Left lung (tissue), 10 donors: ENCODE results near the gene YTHDF1. TPM values are rescaled to one million over a fixed set of nuclear protein-coding genes. Genes with fewer than 3 reads are reported as not detected.

Experiments
- ATAC-seq: fragments of 200-7000 bp; cut with Tn5 transposase; one replicate; pipeline ENCODE4 v1.9.1; 2020; ENCODE audit warnings: moderate library complexity
- DNase-seq, 4 donors: peaks; one replicate each; pipeline ENCODE4 v3.0.0-alpha.2; 2013 to 2020
- H3K27ac ChIP-seq, 2 donors: fragments of 200-600 bp; sonication (generic) in 1 of 2; one replicate each; pipeline versions ENCODE4 v1.5.0 to v1.8.0; 2020 to 2021
- H3K27me3 ChIP-seq, 2 donors: fragments of 200-600 bp; sonication (generic) in 1 of 2; one replicate each; pipeline versions ENCODE4 v1.5.0 to v1.8.0; 2020 to 2021
- H3K36me3 ChIP-seq, 2 donors: fragments of 200-600 bp; sonication (generic) in 1 of 2; one replicate each; pipeline versions ENCODE4 v1.5.0 to v1.8.0; 2020 to 2021
- H3K4me1 ChIP-seq, 2 donors: fragments of 200-600 bp; one replicate each; pipeline ENCODE4 v1.8.0; 2021
- H3K4me3 ChIP-seq, 2 donors: fragments of 200-600 bp; sonication (generic) in 1 of 2; one replicate each; pipeline versions ENCODE4 v1.5.0 to v1.8.0; 2020 to 2021; ENCODE audit warnings: mild to moderate bottlenecking in 1 of 2
- H3K9me3 ChIP-seq, 2 donors: fragments of 200-600 bp; sonication (generic) in 1 of 2; one replicate each; pipeline versions ENCODE4 v1.5.0 to v1.8.0; 2020 to 2021
- intact Hi-C, 2 donors: fragments of 100-400 bp; cut with DNase I; formaldehyde crosslinking; loops; one replicate each; pipeline versions ENCODE4 v1.11.2 to v1.14.2; 2022
- polyA plus RNA-seq, 6 donors: library from polyadenylated mRNA; unstranded; fragments of 120-200 nt; gene quantifications; one replicate each; pipeline ENCODE4 v1.2.1, GENCODE V29; 2013; ENCODE audit not compliant: insufficient read length in 6 of 6
- total RNA-seq, 2 donors: library from RNA; stranded (reverse); fragmentation: NEBNext Ultra II Directional; extraction: Animal tissue kit (Norgen Biotek cat#: 25700); gene quantifications; one replicate each; pipeline ENCODE4 v1.2.1, GENCODE V29; 2021
- TF ChIP-seq, protein P1 (sequence below), 2 donors: fragments of 200-600 bp; sonication (generic) in 1 of 2; IDR thresholded peaks; one replicate each; pipeline versions ENCODE4 v1.5.0 to v1.8.0; 2021; ENCODE audit warnings: antibody characterized with exemption in 2 of 2
- donor health status: DM: no; HTN: yes; CAD: no.
- donor health status: DM: no; HTN: no; CAD: no.

YTHDF1 gene
- total and polyA plus RNA-seq, 8 donors: 34.3 to 43.3 (median 36.5) TPM

DNA sequence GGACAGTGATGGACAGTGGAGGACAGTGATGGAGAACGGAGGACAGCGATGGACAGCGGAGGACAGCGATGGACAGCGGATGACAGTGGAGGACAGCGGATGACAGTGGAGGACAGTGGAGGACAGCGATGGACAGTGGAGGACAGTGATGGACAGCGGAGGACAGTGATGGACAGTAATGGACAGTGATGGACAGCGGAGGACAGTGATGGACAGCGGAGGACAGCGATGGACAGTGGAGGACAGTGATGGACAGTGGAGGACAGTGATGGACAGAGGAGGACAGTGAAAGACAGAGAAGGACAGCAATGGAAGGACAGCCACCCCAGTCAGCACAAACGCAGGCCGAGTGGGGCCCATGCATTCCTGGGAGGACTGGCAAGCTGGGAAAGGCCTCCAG lies 41.7 kb upstream of the YTHDF1 start:
- no peak for DNase-seq
- no peaks in the 10 kb centered on the region for H3K36me3 ChIP-seq
- no peak overlapping the region for H3K4me3 ChIP-seq
- ATAC-seq: no peak
- H3K27ac ChIP-seq: no peak overlapping the region
- H3K9me3 ChIP-seq: no peaks in the 10 kb centered on the region
- intact Hi-C loops: no loop called here
- TF ChIP-seq, protein P1, sequence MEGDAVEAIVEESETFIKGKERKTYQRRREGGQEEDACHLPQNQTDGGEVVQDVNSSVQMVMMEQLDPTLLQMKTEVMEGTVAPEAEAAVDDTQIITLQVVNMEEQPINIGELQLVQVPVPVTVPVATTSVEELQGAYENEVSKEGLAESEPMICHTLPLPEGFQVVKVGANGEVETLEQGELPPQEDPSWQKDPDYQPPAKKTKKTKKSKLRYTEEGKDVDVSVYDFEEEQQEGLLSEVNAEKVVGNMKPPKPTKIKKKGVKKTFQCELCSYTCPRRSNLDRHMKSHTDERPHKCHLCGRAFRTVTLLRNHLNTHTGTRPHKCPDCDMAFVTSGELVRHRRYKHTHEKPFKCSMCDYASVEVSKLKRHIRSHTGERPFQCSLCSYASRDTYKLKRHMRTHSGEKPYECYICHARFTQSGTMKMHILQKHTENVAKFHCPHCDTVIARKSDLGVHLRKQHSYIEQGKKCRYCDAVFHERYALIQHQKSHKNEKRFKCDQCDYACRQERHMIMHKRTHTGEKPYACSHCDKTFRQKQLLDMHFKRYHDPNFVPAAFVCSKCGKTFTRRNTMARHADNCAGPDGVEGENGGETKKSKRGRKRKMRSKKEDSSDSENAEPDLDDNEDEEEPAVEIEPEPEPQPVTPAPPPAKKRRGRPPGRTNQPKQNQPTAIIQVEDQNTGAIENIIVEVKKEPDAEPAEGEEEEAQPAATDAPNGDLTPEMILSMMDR (IDR thresholded peaks at IDR 0.05): no peak
- H3K4me1 ChIP-seq: peaks cover 0 to 11% of the 10 kb centered on the region in 2 donors
- H3K27me3 ChIP-seq: peaks cover 37 to 94% of the 10 kb centered on the region in 2 donors

DNA sequence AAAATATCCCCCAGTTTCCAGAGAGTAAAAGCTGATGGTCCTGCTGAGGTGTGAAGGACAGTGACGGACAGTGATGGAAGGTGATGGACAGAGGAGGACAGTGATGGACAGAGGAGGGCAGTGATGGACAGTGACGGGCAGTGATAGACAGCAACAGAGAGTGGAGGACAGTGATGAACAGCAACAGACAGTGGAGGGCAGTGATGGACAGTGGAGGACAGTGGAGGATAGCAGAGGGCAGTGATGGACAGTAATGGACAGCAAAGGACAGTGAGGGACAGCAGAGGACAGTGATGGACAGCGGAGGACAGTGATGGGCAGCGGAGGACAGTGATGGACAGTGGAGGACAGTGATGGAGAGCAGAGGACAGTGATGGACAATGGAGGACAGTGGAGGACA lies 41.0 kb upstream of the YTHDF1 start:
- TF ChIP-seq, protein P1 (IDR thresholded peaks at IDR 0.05): no peak
- Histone ChIP-seq H3K27me3 (peaks cover 44 to 94% of the 10 kb centered on the region in 2 donors), H3K4me1 (peaks cover 0 to 11% of the 10 kb centered on the region in 2 donors), H3K9me3 (no peaks in the 10 kb centered on the region), H3K27ac (no peak overlapping the region), H3K36me3 (no peaks in the 10 kb centered on the region), H3K4me3 (no peak overlapping the region)
- DNase-seq (no peak), ATAC-seq (no peak)
- intact Hi-C loops: no loop called here

DNA sequence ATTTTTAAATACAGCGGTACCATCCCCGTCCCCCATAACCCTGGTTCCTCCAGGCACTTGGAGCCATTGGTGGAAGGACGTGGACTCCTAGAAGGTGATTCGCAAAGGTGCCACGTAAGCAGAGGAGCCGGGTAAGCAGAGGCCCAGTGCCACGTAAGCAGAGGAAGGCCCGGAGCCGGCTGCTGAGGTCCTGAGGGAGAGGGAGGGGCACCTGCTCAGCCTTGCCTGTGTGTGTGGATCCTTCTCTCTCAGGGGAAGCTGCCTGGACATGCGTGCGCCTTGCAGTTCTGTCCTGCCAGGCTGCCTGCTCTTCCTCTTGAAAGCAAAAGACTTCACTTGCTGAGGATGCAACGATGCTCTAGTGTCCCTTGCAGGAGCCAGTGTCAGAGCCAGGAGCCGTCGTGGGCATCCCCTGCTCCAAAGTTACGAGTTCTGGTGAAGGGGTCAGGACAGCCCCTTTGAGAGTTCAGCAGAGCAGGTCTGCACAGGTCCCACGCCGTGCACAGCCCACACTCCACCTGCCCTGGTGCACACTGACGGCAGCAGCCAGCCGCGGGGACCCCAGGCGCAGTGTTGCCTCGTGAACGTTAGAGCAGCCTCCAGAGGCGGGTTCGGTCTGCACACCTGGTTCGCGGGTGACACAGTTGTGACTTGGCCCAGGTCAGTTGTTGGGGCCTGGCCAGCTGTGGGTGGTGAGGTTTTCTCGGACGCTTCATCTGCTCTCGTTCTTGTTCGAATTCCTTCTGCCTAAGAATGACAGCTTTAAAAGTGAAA lies 40.2 kb upstream of the YTHDF1 start:
- peaks cover 48 to 94% of the 10 kb centered on the region in 2 donors for H3K27me3 ChIP-seq
- TF ChIP-seq, protein P1 (IDR thresholded peaks at IDR 0.05): no peak
- H3K36me3 ChIP-seq: no peaks in the 10 kb centered on the region
- no peak for DNase-seq
- no peak for ATAC-seq
- intact Hi-C loops: no loop called here
- no peak overlapping the region for H3K4me3 ChIP-seq
- peaks cover 0 to 11% of the 10 kb centered on the region in 2 donors for H3K4me1 ChIP-seq
- H3K27ac ChIP-seq: no peak overlapping the region
- no peaks in the 10 kb centered on the region for H3K9me3 ChIP-seq

DNA sequence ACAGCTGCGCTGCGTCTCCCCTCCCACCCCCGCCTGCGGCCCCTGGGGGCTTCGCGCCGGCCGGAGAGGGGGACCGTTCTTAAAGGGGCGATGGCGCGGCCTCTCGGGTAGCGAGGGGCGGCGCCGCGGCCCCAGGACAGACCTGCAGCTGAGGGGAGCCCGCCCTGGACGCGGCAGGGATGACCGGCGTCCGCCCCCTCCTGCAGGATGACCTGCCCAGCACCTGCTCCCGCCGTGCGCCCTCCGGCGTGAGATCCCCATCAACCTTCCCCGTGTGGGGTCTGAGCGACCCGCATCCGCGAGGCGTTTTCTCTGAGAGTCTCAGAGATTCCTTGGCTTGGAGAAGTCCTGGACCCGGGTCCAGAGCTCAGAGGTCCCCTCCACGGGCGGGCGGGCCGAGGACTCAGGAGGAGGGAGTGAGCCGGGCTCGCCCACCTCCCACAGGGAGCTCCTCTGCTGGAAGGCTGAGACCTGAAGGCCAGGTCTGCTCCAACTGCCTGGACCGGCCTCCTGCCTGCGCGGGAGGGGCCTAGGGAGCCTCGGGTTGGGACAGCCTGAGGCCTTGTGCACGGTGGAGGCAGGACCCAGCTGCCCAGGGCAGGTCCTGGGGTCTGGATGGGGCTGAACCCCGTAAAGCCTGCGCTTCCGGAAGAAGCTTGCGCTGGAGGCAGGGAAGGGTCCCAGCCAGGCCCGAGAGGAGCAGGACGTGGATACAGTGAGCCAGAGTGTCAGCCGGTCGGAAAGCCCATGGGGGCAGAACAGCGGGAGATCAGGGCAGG lies 38.9 kb upstream of the YTHDF1 start:
- H3K27me3 ChIP-seq: peaks cover 48 to 92% of the 10 kb centered on the region in 2 donors
- no peaks in the 10 kb centered on the region for H3K9me3 ChIP-seq
- no peak overlapping the region for H3K4me3 ChIP-seq
- H3K27ac ChIP-seq: no peak overlapping the region
- DNase-seq (no peak), ATAC-seq (no peak)
- peaks cover 0 to 11% of the 10 kb centered on the region in 2 donors for H3K4me1 ChIP-seq
- TF ChIP-seq, protein P1 (IDR thresholded peaks at IDR 0.05): no peak
- intact Hi-C loops: no loop called here
- no peaks in the 10 kb centered on the region for H3K36me3 ChIP-seq

DNA sequence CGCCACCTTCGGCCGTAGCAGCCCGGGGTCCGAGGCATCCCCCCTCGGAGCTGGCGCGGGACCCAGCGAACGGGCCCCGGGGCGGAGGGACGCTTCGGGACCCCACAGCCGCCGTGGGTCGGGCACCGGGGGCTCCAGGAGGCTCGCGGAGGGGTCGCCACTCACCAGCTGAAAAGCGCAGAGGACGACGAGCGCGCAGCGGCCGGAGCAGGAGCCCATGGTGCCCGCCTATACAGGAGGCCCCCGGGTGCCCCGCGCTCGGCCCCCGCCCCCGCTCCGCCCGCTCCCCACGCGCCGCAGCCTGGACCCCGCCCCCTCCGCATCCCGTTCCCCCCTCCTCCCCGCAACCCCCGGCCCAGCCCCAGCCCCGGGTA lies 38.3 kb upstream of the YTHDF1 start, which contains the start of gene NKAIN4:
TSS of gene NKAIN4 (minus strand) at position 232 of the 374 bp plus-strand sequence. CDS start at position 219, 13 bp downstream.
- Histone ChIP-seq H3K27me3 (peaks cover 48 to 92% of the 10 kb centered on the region in 2 donors), H3K27ac (no peak within 1 kb of the TSS), H3K36me3 (no peaks in the 10 kb centered on the region), H3K4me1 (peaks cover 0 to 11% of the 10 kb centered on the region in 2 donors), H3K4me3 (peak within 1 kb of the TSS in 1 of 2 donors; percentile 17), H3K9me3 (no peaks in the 10 kb centered on the region)
- no peak for DNase-seq
- no peak for ATAC-seq
- intact Hi-C loops: no loop called here
- TF ChIP-seq, protein P1 (IDR thresholded peaks at IDR 0.05): no peak
